Measurements from ENCODE around the gene DEPP1. TPM values are rescaled to one million over a fixed set of nuclear protein-coding genes. Genes with fewer than 3 reads are reported as not detected.

DEPP1 gene
- total and polyA plus RNA-seq, 2 of the 13 experiments (the other 11 are each of a cell fraction or from before 2014, with no cell fraction given), result 14.8 to 270 TPM

- no peaks in the 10 kb centered on the region for H3K9me3 ChIP-seq (ENCODE audit: low read length)
- FAIRE-seq (no peak), DNase-seq (ENCODE audit: low spot score) (no peak), ATAC-seq (no peak; the same call in 2 of the 3 replicates)
- ChIA-PET POLR2A (interaction anchor here (1.0 to 12.6 kb wide), 12 partner anchors 14 to 65 kb away, joined by 4 to 863 read pairs (median 16); partner anchors contain the start of genes RASSF4, TMEM72 and ZNF22), CTCF (ENCODE audit: low intra/inter-chr PET ratio, low total read pairs) (interaction anchor here (3.8 kb wide), 1 partner anchor 44 kb away, joined by 64 read pairs; no protein-coding TSS in a partner anchor)
- peak overlapping the region; percentile 97 for H3K27ac ChIP-seq (ENCODE audit: extremely low read length, insufficient read depth, low read length)
- 78% methylated on average over 2 of the region's 9 CpGs for WGBS (ENCODE audit: low lambda C conversion rate)
- peaks cover 10 to 30% of the 10 kb centered on the region in 2 experiments; a peak in 4 of 5 replicates for H3K36me3 ChIP-seq (replicated peaks in 1 of 2; ENCODE audit: control insufficient read depth in 1 of 2, insufficient read depth in 2 of 2, low read length in 2 of 2)
- peaks cover 64% of the 10 kb centered on the region for H3K4me1 ChIP-seq (ENCODE audit: insufficient read depth, low read length)
- H3K4me2 ChIP-seq (ENCODE audit: low read depth, low read length), result peak overlapping the region; percentile 90
- peaks cover 40% of the 10 kb centered on the region for H4K20me1 ChIP-seq (ENCODE audit: insufficient read depth, low read length)
- in situ Hi-C loops (cut with HindIII; ENCODE audit: extremely low pct_ligation_motif_present, low pct_unique_long_range_greater_than_20kb), result loop anchor here (5.0 kb wide), 1 partner anchor 44 kb away; no protein-coding TSS in a partner anchor
- peak overlapping the region; percentile 95 for H3K9ac ChIP-seq (ENCODE audit: insufficient read depth, low read depth, low read length)
- intact Hi-C loops (cut with micrococcal nuclease; ENCODE audit: unreplicated experiment), result no loop called here
- BruUV-seq (replicated peaks), result no TSS peak
- peaks cover 30% of the 10 kb centered on the region for H3K79me2 ChIP-seq (ENCODE audit: insufficient read depth, low read length)
- H2AFZ ChIP-seq (ENCODE audit: low read length), result no peak overlapping the region
- peak overlapping the region; percentile 64 to 89 (median 78) for H3K4me3 ChIP-seq (replicated peaks in 1 of 3; ENCODE audit: insufficient read depth in 1 of 3, low read depth in 2 of 3, low read length in 3 of 3)
- no peaks in the 10 kb centered on the region; a peak in 1 of 5 replicates for H3K27me3 ChIP-seq (ENCODE audit: control insufficient read depth in 1 of 2, insufficient read depth in 2 of 2, low read length in 2 of 2)
- TF ChIP-seq ZHX2 (IDR thresholded peaks at IDR 0.05; ENCODE audit: low read depth), result no peak
- no peak for TF ChIP-seq ZHX2 (CRISPR knock-in tag; IDR thresholded peaks at IDR 0.05; ENCODE audit: borderline replicate concordance)
- no peak for TF ChIP-seq ZNF784 (CRISPR knock-in tag; IDR thresholded peaks at IDR 0.05; ENCODE audit: borderline replicate concordance)
- no peak for TF ChIP-seq ZBTB1 (CRISPR knock-in tag; IDR thresholded peaks at IDR 0.05; ENCODE audit: borderline replicate concordance)
- TF ChIP-seq SMC3 (IDR thresholded peaks at IDR 0.05; ENCODE audit: low read length), result no peak
- TF ChIP-seq GABPA (IDR thresholded peaks at IDR 0.05; ENCODE audit: low read depth, low read length), result no peak
- TF ChIP-seq GABPA (CRISPR knock-in tag; IDR thresholded peaks at IDR 0.05; ENCODE audit: low read depth), result no peak
- no peak for TF ChIP-seq ZNF3 (CRISPR knock-in tag; IDR thresholded peaks at IDR 0.05)
- no peak for TF ChIP-seq ZNF614 (CRISPR knock-in tag; IDR thresholded peaks at IDR 0.05; ENCODE audit: borderline replicate concordance)
- TF ChIP-seq REL (CRISPR knock-in tag; conservative IDR thresholded peaks at IDR 0.05), result 0 out of 2 replicates have a peak, but pooled peaks have one; percentile 85
- peak; percentile 72 for TF ChIP-seq CCDC6 (CRISPR knock-in tag; IDR thresholded peaks at IDR 0.05)
- TF ChIP-seq RARA (CRISPR knock-in tag; IDR thresholded peaks at IDR 0.05), result peak; percentile 5
- peak; percentile 69; the same call in 1 of the 2 replicates for TF ChIP-seq ZIK1 (CRISPR knock-in tag; IDR thresholded peaks at IDR 0.05; ENCODE audit: borderline replicate concordance, low read depth)
- TF ChIP-seq EP300 (IDR thresholded peaks at IDR 0.05; ENCODE audit: low read depth in 2 of 2, low read length in 2 of 2), result no peak
- no peak for TF ChIP-seq EP300 (CRISPR knock-in tag; IDR thresholded peaks at IDR 0.05; ENCODE audit: borderline replicate concordance)
- TF ChIP-seq ZC3H4 (CRISPR knock-in tag; IDR thresholded peaks at IDR 0.05; ENCODE audit: borderline replicate concordance), result peak; percentile 100
- peak; percentile 71 for TF ChIP-seq ZNF225 (CRISPR knock-in tag; IDR thresholded peaks at IDR 0.05)
These were observed 2.0 kb downstream of the DEPP1 start for GRCh38 chr10:44976352-44977198.
